IMR-90 (cell line): ENCODE results near the gene KAZN. TPM values are rescaled to one million over a fixed set of nuclear protein-coding genes. Genes with fewer than 3 reads are reported as not detected.

Experiments used
- ATAC-seq: fragments of 200-7000 bp; cut with Tn5 transposase; 2 replicates; pipeline ENCODE4 v1.9.1; 2020; ENCODE audit warnings: low read depth, mild to moderate bottlenecking, moderate library complexity
- BruUV-seq: library from RNA; stranded (reverse); fragments of 400-500 nt; replicated peaks from 2 replicates; lab custom pipeline; 2021; lab: Mats Ljungman, UMichigan
- CTCF ChIA-PET: fragments of 300-600 bp; formaldehyde crosslinking; extraction: SDS; loops from one replicate; lab custom pipeline; 2021; ENCODE audit warnings: antibody characterized with exemption; lab: Yijun Ruan, JAX
- POLR2A ChIA-PET: fragments of 300-600 bp; sonication (Branson Sonifier 250); formaldehyde crosslinking; loops from one replicate; lab custom pipeline; 2022; ENCODE audit warnings: antibody characterized with exemption; ENCODE audit not compliant: unreplicated experiment; lab: Charles Lee
- DNase-seq: peaks from one replicate; pipeline ENCODE4 v3.0.0; 2013
- H2AFZ ChIP-seq: replicated peaks from 2 replicates; pipeline ENCODE3; 2013; ENCODE audit warnings: low read length, mild to moderate bottlenecking; ENCODE audit not compliant: poor library complexity
- H2AK5ac ChIP-seq: 2 replicates; pipeline ENCODE4 v1.6.1; 2013; ENCODE audit warnings: low read depth, low read length, inconsistent platforms
- H2AK9ac ChIP-seq: replicated peaks from 2 replicates; pipeline ENCODE3; 2013; ENCODE audit warnings: mild to moderate bottlenecking, low read depth, low read length, moderate library complexity; ENCODE audit not compliant: poor library complexity
- H2BK120ac ChIP-seq: 2 replicates; pipeline ENCODE4 v1.6.1; 2013; ENCODE audit warnings: low read depth, low read length, inconsistent platforms
- H2BK15ac ChIP-seq: 3 replicates; pipeline ENCODE4 v1.6.1; 2013; ENCODE audit warnings: low read depth, low read length, inconsistent platforms
- H2BK20ac ChIP-seq: 2 replicates; pipeline ENCODE4 v1.6.1; 2013; ENCODE audit warnings: low read depth, mild to moderate bottlenecking, inconsistent platforms, low read length, moderate library complexity
- H2BK5ac ChIP-seq: 2 replicates; pipeline ENCODE4 v1.6.1; 2013; ENCODE audit warnings: mild to moderate bottlenecking, low read depth, low read length, inconsistent platforms; ENCODE audit not compliant: poor library complexity, severe bottlenecking
- H3K14ac ChIP-seq: replicated peaks from 2 replicates; pipeline ENCODE4 v1.6.1; 2013; ENCODE audit warnings: low read depth, low read length, inconsistent platforms
- H3K18ac ChIP-seq: 2 replicates; pipeline ENCODE4 v1.6.1; 2013; ENCODE audit warnings: low read depth, low read length, control low read depth
- H3K23ac ChIP-seq: 2 replicates; pipeline ENCODE4 v1.6.1; 2013; ENCODE audit warnings: low read depth, low read length, inconsistent platforms
- H3K27ac ChIP-seq: 2 replicates; pipeline ENCODE4 v1.5.1; 2013; ENCODE audit warnings: mild to moderate bottlenecking, control low read depth, low read length; ENCODE audit not compliant: insufficient read depth
- H3K27me3 ChIP-seq: 2 replicates; pipeline ENCODE4 v1.6.1; 2013; ENCODE audit warnings: low read length; ENCODE audit not compliant: control insufficient read depth, insufficient read depth
- H3K36me3 ChIP-seq: 2 replicates; pipeline ENCODE4 v1.6.1; 2013; ENCODE audit warnings: low read length, mixed read lengths; ENCODE audit not compliant: control insufficient read depth, insufficient read depth
- H3K4ac ChIP-seq: 2 replicates; pipeline ENCODE4 v1.6.1; 2013; ENCODE audit warnings: low read depth, low read length, inconsistent platforms
- H3K4me1 ChIP-seq: 2 replicates; pipeline ENCODE4 v1.6.1; 2013; ENCODE audit warnings: low read length, mixed read lengths; ENCODE audit not compliant: control insufficient read depth, insufficient read depth
- H3K4me2 ChIP-seq: 2 replicates; pipeline ENCODE4 v1.6.1; 2013; ENCODE audit warnings: low read depth, mild to moderate bottlenecking, control low read depth, low read length, moderate library complexity
- H3K4me3 ChIP-seq: 2 replicates; pipeline ENCODE4 v1.5.1; 2013; ENCODE audit warnings: low read depth, mild to moderate bottlenecking, control low read depth, low read length, moderate library complexity; ENCODE audit not compliant: insufficient read depth
- H3K56ac ChIP-seq: 2 replicates; pipeline ENCODE4 v1.6.1; 2013; ENCODE audit warnings: low read length, inconsistent platforms; ENCODE audit not compliant: insufficient read depth; ENCODE audit errors: extremely low read depth
- H3K79me1 ChIP-seq, 2 experiments: 2 replicates each; pipeline ENCODE4 v1.6.1; 2013; ENCODE audit warnings: low read length in 2 of 2, inconsistent platforms in 1 of 2, low read depth in 1 of 2
- H3K9ac ChIP-seq: 2 replicates; pipeline ENCODE4 v1.6.1; 2013; ENCODE audit warnings: low read depth, low read length, control low read depth
- H3K9me1 ChIP-seq: 2 replicates; pipeline ENCODE4 v1.6.1; 2013; ENCODE audit warnings: low read length, inconsistent platforms; ENCODE audit not compliant: insufficient read depth
- H3K9me3 ChIP-seq: 2 replicates; pipeline ENCODE4 v1.6.1; 2013; ENCODE audit warnings: low read length; ENCODE audit not compliant: control insufficient read depth, insufficient read depth
- H4K20me1 ChIP-seq: 2 replicates; pipeline ENCODE4 v1.6.1; 2013; ENCODE audit warnings: low read length, inconsistent platforms; ENCODE audit not compliant: insufficient read depth
- H4K5ac ChIP-seq: 2 replicates; pipeline ENCODE4 v1.6.1; 2013; ENCODE audit warnings: mild to moderate bottlenecking, low read depth, low read length, control low read depth
- H4K8ac ChIP-seq, 2 experiments: 2 replicates each; pipeline ENCODE4 v1.6.1; 2013; ENCODE audit warnings: low read depth in 2 of 2, low read length in 2 of 2, control low read depth in 1 of 2, inconsistent platforms in 1 of 2
- H4K91ac ChIP-seq: 2 replicates; pipeline ENCODE4 v1.6.1; 2013; ENCODE audit warnings: low read depth, low read length, inconsistent platforms; ENCODE audit not compliant: insufficient read depth
- CHD1 ChIP-seq: IDR thresholded peaks from 2 replicates; pipeline ENCODE4 v1.6.1; 2012; ENCODE audit warnings: low read depth, low read length, improper control_type of control experiment
- MAZ ChIP-seq: IDR thresholded peaks from 2 replicates; pipeline ENCODE4 v1.6.1; 2012; ENCODE audit warnings: low read depth, mild to moderate bottlenecking, low read length, improper control_type of control experiment, moderate library complexity, borderline replicate concordance
- POLR2A ChIP-seq: IDR thresholded peaks from 2 replicates; pipeline ENCODE4 v1.6.1; 2012; ENCODE audit warnings: mild to moderate bottlenecking, low read depth, low read length
- SMC3 ChIP-seq: fragments of 150-350 bp; IDR thresholded peaks from 2 replicates; pipeline ENCODE4 v1.6.1; 2016; ENCODE audit warnings: low read depth, mild to moderate bottlenecking, antibody characterized with exemption, low read length, moderate library complexity
- WGBS, 2 experiments: methylation state at CpG; one replicate each; pipeline versions ENCODE4 v1.1.5 to v1.1.7; 2013; ENCODE audit warnings: missing lambda C conversion rate in 2 of 2; ENCODE audit not compliant: insufficient read length in 1 of 2; ENCODE audit errors: extremely low coverage in 2 of 2; 5-methylcytosine and 5-hydroxymethylcytosine counted together
- dilution Hi-C: fragments of 300-500 bp; cut with HindIII; formaldehyde crosslinking; loops from one replicate; pipeline ENCODE4 v1.14.3; 2018; ENCODE audit warnings: low sequenced_read_pairs; ENCODE audit not compliant: unreplicated experiment
- in situ Hi-C: fragments of 300-500 bp; cut with MboI; formaldehyde crosslinking; loops from 3 replicates; pipeline ENCODE4 v1.14.3; 2019; ENCODE audit warnings: low sequenced_read_pairs, inconsistent platforms, mixed read lengths
- intact Hi-C: fragments of 100-400 bp; cut with micrococcal nuclease; formaldehyde crosslinking; loops from 2 replicates; pipeline ENCODE4 v1.10.0; 2022
- polyA plus RNA-seq, 3 experiments: library from polyadenylated mRNA; depleted of rRNA; stranded (reverse); fragments of >200 nt; gene quantifications; 2 replicates each; pipeline ENCODE4 v1.2.3, GENCODE V29; 2012; ENCODE audit warnings: low replicate concordance in 1 of 3
- total RNA-seq: library from RNA; depleted of rRNA; stranded (reverse); fragments of >200 nt; gene quantifications from 2 replicates; pipeline ENCODE4 v1.2.3, GENCODE V29; 2012
- TF ChIP-seq, protein P1 (sequence below): conservative IDR thresholded peaks from 2 replicates; pipeline ENCODE4 v1.5.1; 2012; ENCODE audit warnings: mild to moderate bottlenecking, low read depth, low read length, improper control_type of control experiment

The KAZN gene
- total and polyA plus RNA-seq, 2 of the 4 experiments (the other 2 are of a cell fraction) = 5.2 to 10.5 TPM

DNA sequence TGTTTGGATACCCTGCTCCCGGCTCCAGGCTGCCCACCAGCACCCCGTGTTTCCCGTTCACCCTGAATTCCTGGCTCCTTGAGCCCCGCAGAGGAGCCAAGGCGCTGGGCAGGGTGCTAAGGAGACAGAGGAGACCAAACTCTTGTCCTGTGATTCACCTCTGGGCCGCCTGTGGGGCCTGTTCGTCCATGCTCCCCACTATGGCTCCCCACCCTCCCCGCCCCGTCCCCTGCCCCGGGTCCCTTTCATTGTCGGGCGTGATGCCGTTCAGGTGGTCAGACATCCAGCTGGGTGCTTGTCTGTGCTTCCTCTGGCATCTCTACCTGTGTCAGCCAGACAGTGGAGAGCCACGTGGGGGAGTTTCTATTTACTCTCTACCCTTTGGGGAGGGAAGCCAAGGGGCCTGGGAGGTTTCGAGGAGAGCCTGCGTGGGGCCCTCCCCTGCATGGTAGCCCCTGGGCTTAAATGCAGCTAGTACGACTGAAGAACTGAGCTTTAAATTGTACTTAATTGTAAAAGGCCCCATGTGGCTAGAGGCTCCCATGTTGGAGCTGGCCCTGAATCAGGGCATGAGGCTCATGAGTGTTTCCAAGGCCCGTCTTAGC is 333.7 kb downstream of the KAZN start:
- BruUV-seq = no TSS peak
- no peak overlapping the region for H4K8ac ChIP-seq
- POLR2A ChIA-PET = no interaction called here
- in situ Hi-C loops (loop anchor here (25.0 kb wide), 1 partner anchor 1170 kb away; no protein-coding TSS in a partner anchor), intact Hi-C loops (no loop called here), dilution Hi-C loops (no loop called here)
- H3K4me1 ChIP-seq = peaks cover 16% of the 10 kb centered on the region
- H3K27me3 ChIP-seq = no peaks in the 10 kb centered on the region
- H3K23ac ChIP-seq = no peak overlapping the region
- H3K9me1 ChIP-seq = peaks cover 12% of the 10 kb centered on the region
- H3K27ac ChIP-seq = no peak overlapping the region
- ATAC-seq (no peak), DNase-seq (no peak)
- H2AK9ac ChIP-seq = no peak overlapping the region
- H3K79me1 ChIP-seq = peaks cover 10 to 47% of the 10 kb centered on the region in 2 experiments
- H3K4me3 ChIP-seq = no peak overlapping the region
- no peak overlapping the region for H3K56ac ChIP-seq
- no peak overlapping the region; the same call in 1 of the 2 replicates for H3K4ac ChIP-seq
- H2BK5ac ChIP-seq = no peak overlapping the region
- H3K9ac ChIP-seq = no peak overlapping the region
- CTCF ChIA-PET = no interaction called here
- 96% methylated on average over 8 of the region's 18 CpGs; no CpG with 5 or more reads in 1 of the 2 experiments for WGBS, 2 experiments
- H3K18ac ChIP-seq = no peak overlapping the region
- H3K4me2 ChIP-seq = no peak overlapping the region
- no peak overlapping the region for H4K5ac ChIP-seq
- no peak overlapping the region for H2AFZ ChIP-seq
- no peak overlapping the region for H2BK15ac ChIP-seq
- H3K36me3 ChIP-seq = no peaks in the 10 kb centered on the region
- H4K91ac ChIP-seq = no peak overlapping the region
- H4K20me1 ChIP-seq = peaks cover 6% of the 10 kb centered on the region; the same call in 1 of the 2 replicates
- H3K14ac ChIP-seq = no peak overlapping the region
- no peak overlapping the region for H2AK5ac ChIP-seq
- TF ChIP-seq SMC3 (no peak), POLR2A (no peak), CHD1 (no peak), MAZ (no peak)
- TF ChIP-seq, protein P1, sequence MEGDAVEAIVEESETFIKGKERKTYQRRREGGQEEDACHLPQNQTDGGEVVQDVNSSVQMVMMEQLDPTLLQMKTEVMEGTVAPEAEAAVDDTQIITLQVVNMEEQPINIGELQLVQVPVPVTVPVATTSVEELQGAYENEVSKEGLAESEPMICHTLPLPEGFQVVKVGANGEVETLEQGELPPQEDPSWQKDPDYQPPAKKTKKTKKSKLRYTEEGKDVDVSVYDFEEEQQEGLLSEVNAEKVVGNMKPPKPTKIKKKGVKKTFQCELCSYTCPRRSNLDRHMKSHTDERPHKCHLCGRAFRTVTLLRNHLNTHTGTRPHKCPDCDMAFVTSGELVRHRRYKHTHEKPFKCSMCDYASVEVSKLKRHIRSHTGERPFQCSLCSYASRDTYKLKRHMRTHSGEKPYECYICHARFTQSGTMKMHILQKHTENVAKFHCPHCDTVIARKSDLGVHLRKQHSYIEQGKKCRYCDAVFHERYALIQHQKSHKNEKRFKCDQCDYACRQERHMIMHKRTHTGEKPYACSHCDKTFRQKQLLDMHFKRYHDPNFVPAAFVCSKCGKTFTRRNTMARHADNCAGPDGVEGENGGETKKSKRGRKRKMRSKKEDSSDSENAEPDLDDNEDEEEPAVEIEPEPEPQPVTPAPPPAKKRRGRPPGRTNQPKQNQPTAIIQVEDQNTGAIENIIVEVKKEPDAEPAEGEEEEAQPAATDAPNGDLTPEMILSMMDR = no peak
- no peak overlapping the region for H2BK20ac ChIP-seq
- no peak overlapping the region for H2BK120ac ChIP-seq
- H3K9me3 ChIP-seq = no peaks in the 10 kb centered on the region
